Mesenchymal stem cell (in vitro differentiated cells and primary cell): ENCODE data around the gene LYPLA2.

Experiments used
- DNase-seq: peaks from one replicate; pipeline ENCODE4 v3.0.0-alpha.2; 2013
- H2AFZ ChIP-seq: one replicate; pipeline ENCODE4 v1.6.1; 2013; ENCODE audit warnings: low read depth, mild to moderate bottlenecking, control low read depth, inconsistent platforms, low read length, moderate library complexity
- H2AK5ac ChIP-seq: 2 replicates; pipeline ENCODE4 v1.6.1; 2013; ENCODE audit warnings: low read length, moderate library complexity, mild to moderate bottlenecking, inconsistent platforms; ENCODE audit not compliant: severe bottlenecking
- H2BK120ac ChIP-seq: one replicate; pipeline ENCODE4 v1.6.1; 2013; ENCODE audit warnings: low read depth, mild to moderate bottlenecking, inconsistent platforms, low read length, moderate library complexity
- H2BK12ac ChIP-seq, 2 experiments: one replicate each; pipeline ENCODE4 v1.6.1; 2013; ENCODE audit warnings: inconsistent platforms in 2 of 2, low read length in 2 of 2, mild to moderate bottlenecking in 2 of 2, moderate library complexity in 2 of 2, control low read depth in 1 of 2
- H2BK15ac ChIP-seq: one replicate; pipeline ENCODE4 v1.6.1; 2013; ENCODE audit warnings: mild to moderate bottlenecking, low read depth, inconsistent platforms; ENCODE audit not compliant: poor library complexity, severe bottlenecking
- H2BK5ac ChIP-seq: 2 replicates; pipeline ENCODE4 v1.6.1; 2013; ENCODE audit warnings: low read depth, mild to moderate bottlenecking, low read length, control low read depth, inconsistent platforms; ENCODE audit not compliant: poor library complexity, severe bottlenecking
- H3K14ac ChIP-seq, 2 experiments: one replicate each; pipeline ENCODE4 v1.6.1; 2013; ENCODE audit warnings: inconsistent platforms in 2 of 2, low read length in 2 of 2, control low read depth in 1 of 2, mild to moderate bottlenecking in 1 of 2, moderate library complexity in 1 of 2
- H3K18ac ChIP-seq, 2 experiments: one replicate each; pipeline ENCODE4 v1.6.1; 2013; ENCODE audit warnings: inconsistent platforms in 2 of 2, low read length in 2 of 2, control low read depth in 1 of 2, low read depth in 1 of 2, mild to moderate bottlenecking in 1 of 2
- H3K23ac ChIP-seq, 2 experiments: one replicate each; pipeline ENCODE4 v1.6.1; 2013; ENCODE audit warnings: inconsistent platforms in 2 of 2, low read length in 2 of 2, mild to moderate bottlenecking in 2 of 2, moderate library complexity in 2 of 2, control low read depth in 1 of 2
- H3K27ac ChIP-seq: 2 replicates; pipeline ENCODE4 v1.5.1; 2013; ENCODE audit warnings: mild to moderate bottlenecking, moderate library complexity, low read length, control low read depth, inconsistent platforms; ENCODE audit not compliant: poor library complexity, severe bottlenecking
- H3K27me3 ChIP-seq, 2 experiments: 2 replicates each; pipeline versions ENCODE4 v1.6.1 to v1.7.0; 2013; ENCODE audit warnings: low read length in 2 of 2, mild to moderate bottlenecking in 2 of 2, moderate library complexity in 2 of 2, control low read depth in 1 of 2, inconsistent platforms in 1 of 2; ENCODE audit not compliant: control insufficient read depth in 1 of 2, insufficient read depth in 1 of 2
- H3K36me3 ChIP-seq, 2 experiments: 2 replicates each; pipeline versions ENCODE4 v1.6.1 to v1.7.0; 2013; ENCODE audit warnings: low read length in 2 of 2, control low read depth in 1 of 2, inconsistent platforms in 1 of 2, low read depth in 1 of 2, mild to moderate bottlenecking in 1 of 2; ENCODE audit not compliant: insufficient read depth in 2 of 2, control insufficient read depth in 1 of 2
- H3K4ac ChIP-seq, 2 experiments: one replicate each; pipeline ENCODE4 v1.6.1; 2013; ENCODE audit warnings: inconsistent platforms in 2 of 2, low read length in 2 of 2, mild to moderate bottlenecking in 2 of 2, moderate library complexity in 2 of 2, control low read depth in 1 of 2, low read depth in 1 of 2
- H3K4me1 ChIP-seq: 2 replicates; pipeline ENCODE4 v1.6.1; 2013; ENCODE audit warnings: low read depth, low read length, control low read depth; ENCODE audit not compliant: control insufficient read depth, insufficient read depth
- H3K4me2 ChIP-seq: 2 replicates; pipeline ENCODE4 v1.6.1; 2013; ENCODE audit warnings: low read length, mild to moderate bottlenecking, inconsistent platforms; ENCODE audit not compliant: poor library complexity, severe bottlenecking
- H3K4me3 ChIP-seq, 2 experiments: 2 replicates each; pipeline versions ENCODE4 v1.5.1 to v1.7.0; 2013; ENCODE audit warnings: low read length in 2 of 2, mild to moderate bottlenecking in 2 of 2, control low read depth in 1 of 2, low read depth in 1 of 2; ENCODE audit not compliant: insufficient read depth in 1 of 2
- H3K79me1 ChIP-seq: replicated peaks from 2 replicates; pipeline ENCODE4 v1.6.1; 2013; ENCODE audit warnings: mild to moderate bottlenecking, control low read depth, low read length, inconsistent platforms; ENCODE audit not compliant: poor library complexity, severe bottlenecking
- H3K9ac ChIP-seq: 2 replicates; pipeline ENCODE4 v1.7.0; 2013; ENCODE audit warnings: mild to moderate bottlenecking, low read length, moderate library complexity
- H3K9me3 ChIP-seq: 2 replicates; pipeline ENCODE4 v1.7.0; 2013; ENCODE audit warnings: mild to moderate bottlenecking, low read length; ENCODE audit not compliant: control insufficient read depth
- H4K8ac ChIP-seq: one replicate; pipeline ENCODE4 v1.6.1; 2013; ENCODE audit warnings: inconsistent platforms, mild to moderate bottlenecking, low read length, moderate library complexity
- H4K91ac ChIP-seq: one replicate; pipeline ENCODE4 v1.6.1; 2013; ENCODE audit warnings: mild to moderate bottlenecking, low read length, inconsistent platforms
- WGBS: methylation state at CpG from one replicate; pipeline ENCODE4 v1.1.7; 2013; ENCODE audit warnings: mixed read lengths; 5-methylcytosine and 5-hydroxymethylcytosine counted together

LYPLA2 gene

GRCh38 chr1:23816906-23817305 is 26.0 kb downstream of the LYPLA2 start:
- H2AK5ac ChIP-seq = no peak overlapping the region
- H2BK15ac ChIP-seq = no peak overlapping the region
- H3K4ac ChIP-seq = no peak overlapping the region
- no peak overlapping the region for H2BK5ac ChIP-seq
- no peak overlapping the region for H4K8ac ChIP-seq
- no peaks in the 10 kb centered on the region for H3K9me3 ChIP-seq
- H3K27me3 ChIP-seq = no peaks in the 10 kb centered on the region
- peaks cover 8% of the 10 kb centered on the region for H3K79me1 ChIP-seq
- no peak overlapping the region for H3K4me2 ChIP-seq
- H3K4me3 ChIP-seq = no peak overlapping the region
- no peak overlapping the region for H4K91ac ChIP-seq
- H3K23ac ChIP-seq = no peak overlapping the region
- H3K9ac ChIP-seq = no peak overlapping the region
- H2AFZ ChIP-seq = no peak overlapping the region
- H3K36me3 ChIP-seq = peaks cover 45 to 71% of the 10 kb centered on the region in 2 experiments
- no peak overlapping the region for H3K14ac ChIP-seq
- no peak overlapping the region for H2BK120ac ChIP-seq
- H3K4me1 ChIP-seq = no peaks in the 10 kb centered on the region
- H2BK12ac ChIP-seq = no peak overlapping the region
- no peak for DNase-seq
- no peak overlapping the region for H3K18ac ChIP-seq
- no peak overlapping the region for H3K27ac ChIP-seq

DNA sequence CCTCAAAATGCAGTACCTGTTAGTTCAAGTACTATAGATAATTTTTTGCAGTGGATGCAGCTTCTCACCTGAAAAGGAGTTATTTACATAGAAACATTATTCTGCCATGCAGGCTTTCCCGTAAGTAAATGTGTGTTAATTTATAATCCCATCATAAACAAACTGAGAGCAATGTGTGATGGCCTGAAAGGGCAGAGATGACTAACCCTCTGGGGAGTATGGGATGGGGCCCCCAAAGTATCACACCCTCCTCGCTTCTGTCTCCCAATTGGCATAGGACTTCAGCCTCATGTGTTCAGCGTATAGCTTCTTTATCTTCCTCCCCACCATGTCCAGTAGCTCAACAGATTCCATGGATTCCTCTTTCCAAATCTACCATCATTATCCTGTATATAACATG is 26.7 kb downstream of the LYPLA2 start:
- Histone ChIP-seq H3K23ac (no peak overlapping the region), H3K4ac (no peak overlapping the region), H2BK15ac (no peak overlapping the region), H3K18ac (no peak overlapping the region), H2BK12ac (no peak overlapping the region), H3K27ac (no peak overlapping the region), H2BK5ac (no peak overlapping the region), H3K14ac (no peak overlapping the region), H3K79me1 (peaks cover 13% of the 10 kb centered on the region), H3K4me1 (no peaks in the 10 kb centered on the region), H4K8ac (no peak overlapping the region), H2AFZ (no peak overlapping the region), H3K36me3 (peaks cover 38 to 63% of the 10 kb centered on the region in 2 experiments), H3K27me3 (no peaks in the 10 kb centered on the region), H2BK120ac (no peak overlapping the region), H3K4me2 (no peak overlapping the region), H2AK5ac (no peak overlapping the region), H3K9me3 (no peaks in the 10 kb centered on the region), H4K91ac (no peak overlapping the region), H3K9ac (no peak overlapping the region), H3K4me3 (no peak overlapping the region)
- 94% methylated on average over 2 of the region's 3 CpGs for WGBS
- no peak for DNase-seq

DNA sequence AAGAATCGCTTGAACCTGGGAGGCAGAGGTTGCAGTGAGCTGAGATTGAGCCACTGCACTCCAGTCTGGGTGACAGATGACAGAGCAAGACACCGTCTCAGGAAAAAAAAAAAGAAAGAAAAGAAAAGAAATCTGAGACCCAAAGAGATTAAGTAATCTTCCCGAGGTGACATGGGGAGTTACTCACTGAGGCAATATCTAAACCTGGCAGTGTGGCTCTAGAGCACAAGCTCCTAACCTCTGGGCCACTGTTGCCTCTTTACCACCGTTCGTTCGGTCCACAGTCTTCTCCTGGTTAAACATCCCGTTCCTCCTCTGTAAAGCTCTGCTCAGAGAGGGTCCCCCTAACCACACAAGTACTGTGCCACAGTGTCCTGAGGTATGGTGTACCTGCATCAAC is 32.8 kb downstream of the LYPLA2 start:
- Histone ChIP-seq H3K27ac (no peak overlapping the region), H3K9ac (peak overlapping the region; percentile 100), H3K27me3 (no peaks in the 10 kb centered on the region), H4K8ac (no peak overlapping the region), H4K91ac (no peak overlapping the region), H2BK15ac (no peak overlapping the region), H2BK5ac (no peak overlapping the region), H2BK12ac (peak overlapping the region in 1 of 2 experiments; percentile 39), H3K4me3 (peak overlapping the region in 1 of 2 experiments; percentile 100), H3K23ac (no peak overlapping the region), H3K9me3 (no peaks in the 10 kb centered on the region), H2AK5ac (peak overlapping the region; percentile 9), H3K4me2 (no peak overlapping the region), H3K14ac (no peak overlapping the region), H3K4ac (no peak overlapping the region), H3K36me3 (peaks cover 5 to 14% of the 10 kb centered on the region in 2 experiments), H2AFZ (no peak overlapping the region), H2BK120ac (no peak overlapping the region), H3K18ac (no peak overlapping the region), H3K79me1 (peaks cover 20% of the 10 kb centered on the region), H3K4me1 (peaks cover 3% of the 10 kb centered on the region)
- no peak for DNase-seq
- whole genome bisulfite sequencing = 91% methylated on average over 7 of the region's 7 CpGs

GRCh38 chr1:23824711-23825075 is 33.7 kb downstream of the LYPLA2 start:
- no peak overlapping the region for H2BK5ac ChIP-seq
- no peaks in the 10 kb centered on the region for H3K9me3 ChIP-seq
- peak overlapping the region; percentile 77 for H3K27ac ChIP-seq
- peak overlapping the region; percentile 95 to 100 for H3K4ac ChIP-seq
- peak overlapping the region; percentile 87 for H2BK120ac ChIP-seq
- H3K36me3 ChIP-seq = peaks cover under 1 to 7% of the 10 kb centered on the region in 2 experiments
- H3K23ac ChIP-seq = no peak overlapping the region
- 4% methylated on average over 7 of the region's 8 CpGs for WGBS
- peak overlapping the region in 1 of 2 experiments; percentile 94 for H3K14ac ChIP-seq
- peak overlapping the region; percentile 86 for H2AK5ac ChIP-seq
- H3K4me2 ChIP-seq = peak overlapping the region; percentile 59
- no peaks in the 10 kb centered on the region for H3K27me3 ChIP-seq
- H3K4me1 ChIP-seq = peaks cover 3% of the 10 kb centered on the region
- H4K8ac ChIP-seq = peak overlapping the region; percentile 99
- peak overlapping the region; percentile 77 for H2BK15ac ChIP-seq
- peak overlapping the region; percentile 100 for H3K9ac ChIP-seq
- H3K4me3 ChIP-seq = peak overlapping the region; percentile 95 to 100
- H2AFZ ChIP-seq = peak overlapping the region; percentile 64
- peak overlapping the region; percentile 98 to 100 for H3K18ac ChIP-seq
- H4K91ac ChIP-seq = peak overlapping the region; percentile 98
- peak; percentile 15 for DNase-seq
- H3K79me1 ChIP-seq = peaks cover 20% of the 10 kb centered on the region
- H2BK12ac ChIP-seq = no peak overlapping the region
